ENCODE measurements around the gene MANBA.

MANBA gene

DNA sequence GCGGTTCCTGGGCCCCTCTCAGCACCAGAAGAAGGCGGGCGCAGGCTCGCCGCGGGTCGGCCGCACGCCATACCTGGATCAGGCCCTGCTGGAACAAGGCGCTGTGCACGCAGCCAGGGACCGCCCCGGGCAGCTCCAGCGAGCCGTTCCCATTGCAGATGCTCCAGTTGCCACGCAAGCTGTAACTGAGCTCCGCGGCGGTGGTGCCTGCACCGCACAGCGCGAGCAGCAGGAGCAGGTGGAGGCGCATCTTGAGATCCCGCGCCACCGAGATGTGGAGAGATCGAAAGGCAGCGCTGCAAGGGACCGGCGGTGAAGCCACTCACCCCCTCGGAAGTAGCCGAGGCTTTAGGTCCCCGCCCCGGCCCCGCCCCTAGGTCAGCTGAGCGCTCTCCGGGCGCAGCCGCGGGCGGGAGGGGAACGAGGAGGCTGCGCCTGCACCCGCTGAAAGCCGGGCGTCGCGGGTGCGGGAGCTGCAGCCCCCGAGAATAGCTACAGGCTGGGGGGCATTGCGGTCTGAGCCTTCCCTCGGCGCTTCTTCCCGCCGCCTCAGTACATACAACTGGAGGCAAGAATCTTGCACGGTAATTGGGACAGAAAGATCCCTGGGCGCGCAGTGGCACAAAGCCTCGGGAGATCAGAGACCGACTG, at the start of gene MANBA:
TSS of gene MANBA (minus strand) at position 324 of the 651 bp plus-strand sequence. CDS start at position 250, 74 bp downstream.
- DNase-seq: peak; percentile 85

DNA sequence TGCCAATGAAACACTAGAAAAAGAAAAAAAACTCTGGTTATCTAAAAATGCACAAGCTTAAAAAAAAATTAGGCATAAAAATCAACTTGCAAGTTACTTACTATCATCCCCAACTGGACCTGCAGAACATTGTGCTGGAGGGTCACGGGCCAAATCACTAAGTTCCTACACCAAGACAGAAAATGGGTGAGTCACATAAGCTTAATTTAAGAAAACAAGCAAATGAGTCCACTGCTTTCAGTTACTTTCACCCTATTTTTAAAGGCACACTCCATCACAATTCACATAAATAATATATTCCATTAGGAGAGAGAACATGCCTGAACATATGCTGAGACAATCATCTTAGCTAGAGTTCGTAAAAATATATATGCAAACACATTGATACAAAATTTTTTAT, 48.9 kb upstream of the MANBA start:
- DNase-seq: no peak

DNA sequence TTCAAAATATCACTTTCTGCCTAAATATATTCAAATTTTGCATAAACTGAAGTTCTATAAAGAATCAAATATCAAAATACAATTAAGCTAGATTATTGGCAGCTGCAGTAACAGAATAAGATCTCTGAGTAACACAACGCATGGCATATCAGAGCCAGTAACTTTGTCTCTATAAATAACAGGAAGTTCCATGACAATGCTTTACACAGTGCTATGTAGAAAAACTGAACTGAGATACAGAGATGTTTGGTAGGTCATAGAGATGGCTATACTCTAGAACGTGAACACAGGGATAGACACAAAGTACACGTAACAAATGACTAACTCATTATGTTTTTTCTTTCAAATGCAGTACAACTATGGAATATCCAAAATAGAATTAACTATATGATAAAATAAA, 48.4 kb upstream of the MANBA start:
- no peak for DNase-seq

DNA sequence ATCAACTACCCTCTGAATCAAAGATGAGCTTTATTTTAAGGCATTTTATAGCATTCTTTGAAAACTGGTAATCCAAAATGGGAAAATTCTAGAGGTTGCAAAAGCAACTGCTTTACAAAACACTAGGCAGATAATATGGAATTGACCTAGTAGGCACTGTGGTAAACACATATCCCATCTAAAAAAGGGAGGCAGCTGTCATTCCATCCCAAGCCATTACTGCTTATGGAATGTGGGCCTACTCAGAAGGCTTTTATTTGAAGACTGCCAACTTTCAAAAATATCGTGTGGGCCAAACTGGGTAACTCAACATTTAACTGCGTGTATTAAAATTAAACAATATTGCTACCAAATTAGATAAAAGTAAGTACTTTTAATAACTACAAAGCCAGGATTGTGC, 47.2 kb upstream of the MANBA start:
- DNase-seq: no peak

DNA sequence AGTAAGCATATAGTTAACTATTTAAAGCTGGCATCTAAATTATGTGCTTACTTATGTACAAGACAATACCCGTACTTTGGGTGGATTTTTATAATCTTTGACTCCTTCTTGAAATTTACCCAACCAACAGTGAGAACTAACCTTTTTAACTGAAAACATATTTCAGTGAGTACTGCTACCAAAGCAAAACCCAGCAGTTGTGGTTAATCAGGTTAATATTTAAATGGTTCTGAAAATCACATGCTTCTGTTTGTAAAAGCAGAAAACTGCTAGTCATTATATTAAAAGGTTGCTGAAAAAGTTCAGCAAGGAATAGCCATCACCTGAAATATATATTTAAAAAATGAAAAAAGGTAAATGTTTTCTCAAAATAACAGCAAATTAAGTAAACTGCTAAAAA, 46.6 kb upstream of the MANBA start:
- DNase-seq: no peak

DNA sequence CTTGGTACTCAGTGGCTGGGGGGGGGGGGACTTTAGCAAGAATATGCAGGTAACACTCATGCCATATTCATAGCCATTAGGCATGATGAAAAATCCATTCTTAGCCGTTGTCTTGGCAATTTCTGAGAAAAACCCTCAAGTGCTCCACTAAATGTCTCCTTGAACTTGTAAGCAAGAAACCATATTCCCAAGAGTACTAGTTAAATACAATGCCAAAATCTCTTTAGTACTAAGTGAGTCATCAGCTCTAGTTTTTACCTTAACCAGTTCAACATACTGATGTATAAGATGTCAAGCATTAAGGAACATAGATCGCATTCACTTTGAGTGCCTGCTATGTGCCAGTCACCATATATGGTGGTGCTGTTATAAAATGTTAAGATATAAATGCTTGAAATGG, 39.0 kb upstream of the MANBA start:
- no peak for DNase-seq

DNA sequence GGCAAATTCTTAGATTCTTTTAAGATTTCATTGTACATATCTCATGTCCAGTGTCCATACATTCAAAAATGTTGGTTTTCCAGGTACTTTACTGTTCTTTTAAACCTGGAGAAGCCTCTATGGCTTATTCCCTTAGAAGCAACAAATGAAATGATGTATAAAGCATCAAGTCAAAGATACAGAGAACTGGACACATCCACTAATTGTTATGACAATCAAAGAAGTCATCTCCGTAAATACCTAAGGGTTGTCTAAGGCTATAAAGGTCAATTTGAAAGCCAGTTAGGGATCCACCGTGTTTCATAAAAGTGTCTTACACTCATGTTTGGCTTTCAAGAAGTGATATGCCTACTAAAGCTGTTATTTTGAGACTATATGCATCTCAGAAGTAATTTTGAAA, 34.2 kb upstream of the MANBA start:
- no peak for DNase-seq

DNA sequence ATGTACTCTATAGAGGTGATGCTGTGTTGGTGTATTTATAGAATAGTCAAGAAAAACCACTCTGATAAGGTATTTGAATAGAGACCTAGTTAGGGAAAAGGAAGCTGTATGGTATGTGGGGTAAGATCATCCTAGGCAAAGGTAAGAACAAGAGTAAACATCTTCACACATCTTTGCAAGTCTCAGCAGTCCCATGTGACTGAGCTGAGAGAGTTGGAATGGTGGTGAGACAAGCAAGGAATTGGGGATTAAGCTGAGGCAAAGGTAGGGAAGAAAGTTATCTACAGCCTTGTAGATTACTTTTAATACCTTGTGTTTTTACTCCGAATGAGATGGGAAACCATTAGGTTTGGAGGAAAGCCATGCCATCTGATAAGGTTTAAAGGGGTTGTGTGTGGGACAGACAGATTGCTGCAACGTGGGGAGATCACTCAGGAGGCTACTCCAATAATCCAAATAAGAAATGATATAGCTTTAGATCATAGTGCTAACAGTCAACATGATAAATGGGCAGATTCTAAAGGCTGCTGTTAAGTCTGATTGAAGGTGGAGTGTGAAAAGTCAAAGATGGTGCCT, 31.7 kb upstream of the MANBA start:
- DNase-seq: no peak

DNA sequence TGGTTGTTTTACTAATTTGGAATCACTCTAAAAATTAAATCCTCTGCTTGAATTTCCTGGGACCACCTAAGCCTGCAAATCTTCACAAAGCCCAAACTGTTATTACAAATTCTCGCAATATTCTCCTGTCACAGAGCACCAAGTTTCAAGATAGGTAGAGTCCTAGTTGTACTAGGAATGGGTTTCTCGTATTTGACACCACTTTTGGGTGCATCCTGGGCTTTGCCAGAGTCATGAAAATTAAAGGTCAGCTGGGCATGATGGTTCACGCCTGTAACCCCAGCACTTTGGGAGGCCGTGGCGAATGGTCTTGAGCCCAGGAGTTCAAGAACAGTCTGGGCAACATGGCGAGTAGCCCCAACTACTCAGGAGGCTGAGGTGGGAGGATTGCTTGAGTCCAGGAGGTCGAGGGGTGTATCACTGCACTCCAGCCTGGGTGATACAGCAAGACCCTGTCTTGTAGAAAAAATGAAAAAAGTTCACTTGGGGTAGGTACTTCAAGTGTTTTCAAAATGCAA, 30.6 kb upstream of the MANBA start:
- no peak for DNase-seq

DNA sequence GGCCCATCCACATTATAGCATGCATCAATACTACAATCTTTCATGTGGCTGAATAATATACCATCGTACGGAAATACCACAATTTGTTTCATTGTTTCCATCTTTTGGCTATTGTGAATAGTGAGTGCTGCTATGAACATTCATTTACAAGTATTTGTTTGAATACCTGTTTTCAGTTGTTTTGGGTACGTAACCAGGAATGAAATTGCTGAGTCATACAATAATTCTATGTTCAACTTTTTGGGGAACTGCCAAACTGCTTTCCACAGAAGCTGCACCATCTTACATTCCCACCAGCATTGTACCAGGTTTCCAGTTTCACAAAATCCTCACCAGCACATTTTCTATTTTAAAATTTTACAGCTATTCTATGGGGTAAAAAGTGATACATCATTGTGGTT, 28.5 kb upstream of the MANBA start:
- no peak for DNase-seq

DNA sequence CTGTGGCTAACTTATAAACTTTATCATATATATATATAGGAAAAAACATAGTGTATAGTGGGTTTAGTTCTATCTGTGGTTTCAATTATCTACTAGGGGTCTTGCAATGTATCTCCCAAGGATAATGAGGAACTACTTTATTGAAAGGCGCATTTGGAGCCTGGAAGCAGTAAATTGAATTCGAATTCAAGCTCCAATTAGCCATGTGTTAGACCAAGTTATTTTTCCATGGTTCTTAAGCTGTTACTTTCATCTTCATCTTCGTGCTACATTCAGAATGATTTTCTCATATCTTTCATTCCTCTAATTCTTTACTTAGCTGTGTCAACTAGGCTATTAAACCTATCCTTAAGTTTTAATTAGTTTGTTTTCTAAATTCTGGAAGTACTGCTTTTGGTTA, 27.2 kb upstream of the MANBA start:
- DNase-seq: no peak

DNA sequence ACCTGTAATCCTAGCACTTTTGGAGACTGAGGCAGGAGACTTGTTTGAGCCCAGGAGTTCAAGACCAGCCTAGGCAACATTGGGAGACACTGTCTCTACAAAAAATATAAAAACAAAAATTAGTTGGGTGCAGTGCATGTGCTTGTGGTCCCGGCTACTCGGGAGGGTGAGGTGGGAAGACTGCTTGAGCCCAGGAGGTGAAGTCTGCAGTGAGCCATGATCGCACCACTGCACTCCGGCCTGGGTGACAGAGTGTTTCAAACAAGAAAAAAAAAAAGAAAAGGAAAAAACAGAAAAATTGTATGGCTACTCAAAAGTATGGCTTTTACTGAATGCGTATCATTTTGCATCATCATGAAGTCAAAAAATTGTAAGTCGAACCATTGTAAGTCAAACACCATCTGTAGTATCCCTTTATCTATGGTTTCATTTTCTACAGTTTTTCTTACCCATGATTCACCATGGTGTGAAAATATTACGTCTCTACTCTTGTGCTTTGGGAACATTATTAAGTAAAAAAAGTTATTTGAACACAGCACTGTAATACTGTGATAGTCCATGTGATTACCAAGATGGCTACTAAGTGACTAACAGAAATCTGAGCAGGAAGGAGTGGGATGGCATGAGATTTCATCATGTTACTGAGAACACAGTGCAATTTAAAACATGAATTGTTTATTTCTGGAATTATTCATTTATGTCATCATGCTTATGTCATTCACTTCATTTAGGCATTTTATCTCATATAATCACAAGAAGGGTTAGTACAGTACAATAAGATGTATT, 26.5 kb upstream of the MANBA start:
- no peak for DNase-seq

DNA sequence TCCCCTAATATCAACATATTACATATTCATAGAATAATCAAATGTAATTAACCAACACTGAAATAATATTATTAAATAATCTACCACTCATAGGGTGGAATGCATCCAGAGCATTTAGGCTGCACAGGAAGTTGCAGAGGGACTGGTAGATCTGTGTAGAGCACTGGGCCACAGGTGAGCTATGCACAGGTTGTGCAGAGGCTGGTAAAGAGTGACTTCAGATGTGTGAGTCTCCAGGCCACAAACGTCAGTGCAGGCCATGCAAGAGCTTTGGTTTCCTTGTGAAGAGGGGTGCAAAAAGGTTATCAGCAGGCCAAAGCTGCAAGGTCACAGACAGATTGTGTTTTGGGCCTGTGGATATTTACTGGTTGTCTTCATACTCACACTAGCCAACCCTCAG, 25.5 kb upstream of the MANBA start:
- no peak for DNase-seq

DNA sequence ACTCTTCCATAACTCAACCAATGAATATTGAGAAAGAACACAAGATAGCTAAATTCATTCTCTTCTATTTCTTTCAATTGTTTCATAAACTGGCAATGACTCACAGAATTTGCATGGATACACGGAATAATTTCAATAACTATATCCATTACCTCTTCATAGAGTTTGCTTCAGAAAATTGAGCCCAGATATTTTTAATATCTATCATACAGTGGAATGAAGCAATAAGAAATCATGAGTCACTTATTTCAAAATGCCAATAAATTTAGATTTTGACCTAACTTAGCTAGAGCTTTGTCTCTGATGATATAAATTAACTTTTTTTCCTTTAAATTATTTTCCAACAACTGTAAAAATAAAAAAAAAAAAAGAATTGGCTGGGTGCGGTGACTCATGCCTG, 22.2 kb upstream of the MANBA start:
- DNase-seq: no peak

DNA sequence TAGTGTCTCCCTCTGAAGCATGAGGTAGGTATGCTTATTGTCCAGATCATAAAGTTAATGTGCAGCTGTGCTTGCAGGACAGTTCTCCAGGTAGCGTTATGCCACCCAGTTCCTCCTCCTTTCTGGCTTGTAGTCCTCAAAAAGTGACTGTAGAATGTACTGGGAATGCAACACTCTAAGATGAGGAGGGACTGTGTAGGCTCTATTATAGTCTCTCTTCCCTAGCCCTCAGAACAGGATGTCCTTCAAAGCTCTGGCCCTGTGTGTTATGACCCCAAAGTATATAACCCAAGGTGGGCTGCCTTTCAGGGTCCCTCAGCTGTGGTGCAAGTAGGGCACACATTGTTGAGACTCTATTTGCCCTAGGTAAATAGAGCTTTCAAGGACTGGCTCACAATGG, 20.8 kb upstream of the MANBA start:
- no peak for DNase-seq

DNA sequence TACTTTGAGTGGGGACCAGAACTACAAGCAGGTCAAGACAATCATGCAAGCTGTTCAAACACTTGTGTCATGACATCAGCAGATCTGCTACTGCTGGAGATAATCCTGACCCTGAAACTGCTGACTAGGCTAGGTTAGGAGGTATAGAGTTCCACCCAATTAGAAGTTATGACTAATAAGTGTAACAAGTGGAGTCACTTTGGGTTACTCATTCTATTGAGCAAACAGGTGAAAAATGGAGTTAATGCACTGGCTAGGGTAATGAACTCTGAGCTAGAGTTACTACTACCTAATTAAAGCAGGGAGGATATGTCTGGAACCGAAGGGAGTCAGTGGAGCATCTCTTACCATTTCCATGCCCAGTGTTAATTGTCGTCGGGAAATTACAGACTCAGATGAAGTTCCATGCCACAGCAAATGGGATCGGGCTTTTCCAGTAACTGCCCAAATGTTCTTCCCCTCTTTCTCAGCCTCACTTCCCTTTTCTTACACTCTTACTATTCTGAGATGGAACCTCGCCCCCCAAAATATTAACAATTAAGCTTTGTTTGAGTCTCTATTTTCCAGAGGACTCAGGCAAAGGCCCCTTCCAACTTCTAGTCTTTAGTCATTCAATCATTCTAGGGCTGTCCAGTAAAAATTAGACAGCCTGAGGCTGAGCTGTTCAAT, 19.8 kb upstream of the MANBA start:
- no peak for DNase-seq

DNA sequence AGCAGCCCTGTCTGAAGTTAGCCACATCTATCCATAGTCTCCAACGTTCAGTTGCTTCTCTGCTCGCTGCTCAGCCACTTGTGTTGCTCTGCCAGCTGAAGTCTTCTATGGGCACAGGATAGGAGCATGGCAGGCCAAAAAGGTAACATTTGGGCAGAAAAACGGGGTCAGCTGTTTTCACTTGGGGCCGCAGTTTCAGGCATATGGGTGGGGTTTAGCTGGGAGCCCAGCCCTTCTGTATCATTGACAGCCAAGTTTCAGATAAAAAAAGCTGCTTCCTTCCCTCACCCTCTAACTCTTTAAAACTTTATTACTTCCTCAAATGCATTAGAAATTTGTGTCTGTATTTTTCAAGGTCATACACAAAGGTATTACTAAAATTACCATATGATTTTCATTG, 18.4 kb upstream of the MANBA start:
- DNase-seq: no peak

DNA sequence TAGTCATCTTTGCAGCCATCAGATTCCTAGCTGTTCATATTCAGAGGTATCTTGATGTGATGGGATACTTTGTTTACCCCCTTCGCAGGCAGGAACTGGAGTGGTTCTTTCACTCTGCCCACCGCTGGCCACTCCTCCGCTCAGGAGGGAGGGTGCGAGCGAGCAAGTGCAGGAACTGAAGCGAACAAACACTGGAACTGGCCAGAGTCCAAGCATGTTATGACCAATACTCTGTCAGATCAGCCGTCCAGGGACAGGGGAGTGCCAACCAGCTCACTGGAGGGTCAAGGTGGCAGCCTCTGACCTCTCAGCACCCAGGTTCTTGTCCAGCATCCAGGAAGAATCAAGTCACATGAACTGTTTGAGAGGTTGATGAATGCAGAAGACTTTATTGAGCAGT, 18.0 kb upstream of the MANBA start:
- no peak for DNase-seq

DNA sequence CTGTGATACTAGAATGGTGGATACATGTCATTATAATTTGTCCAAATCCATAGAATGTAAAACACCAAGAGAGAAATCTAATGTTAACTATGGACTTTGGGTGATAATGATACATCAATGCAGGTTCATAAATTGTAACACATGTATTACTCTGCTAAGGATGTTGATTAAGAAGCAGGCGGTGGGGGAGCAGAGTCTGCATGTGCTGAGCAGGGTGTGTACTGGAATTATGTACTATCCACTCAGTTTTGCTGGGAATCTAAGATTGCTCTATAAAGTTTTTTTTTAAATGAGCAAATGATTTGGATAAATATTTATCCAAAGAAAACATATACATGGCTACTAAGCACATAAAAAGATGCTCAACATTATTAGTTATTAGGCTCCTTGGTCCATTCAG, 15.0 kb upstream of the MANBA start:
- no peak for DNase-seq

DNA sequence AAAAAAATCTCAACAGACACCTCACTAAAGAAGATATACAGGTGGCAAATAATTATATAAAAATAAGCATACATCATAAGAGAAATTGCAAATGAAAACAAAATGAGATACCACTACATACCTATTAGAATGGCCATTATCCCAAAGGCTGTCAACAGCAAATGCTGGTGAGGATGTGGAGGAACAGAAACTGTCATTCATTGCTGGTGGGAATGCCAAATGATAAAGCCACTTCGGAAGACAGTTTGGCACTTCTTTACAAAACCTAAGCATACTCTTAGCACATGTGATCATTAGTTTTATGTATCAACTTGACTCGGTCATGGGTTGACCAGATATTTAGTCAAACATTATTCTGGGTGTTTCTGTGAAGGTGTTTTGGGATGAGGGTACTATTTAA, 13.5 kb upstream of the MANBA start:
- no peak for DNase-seq

DNA sequence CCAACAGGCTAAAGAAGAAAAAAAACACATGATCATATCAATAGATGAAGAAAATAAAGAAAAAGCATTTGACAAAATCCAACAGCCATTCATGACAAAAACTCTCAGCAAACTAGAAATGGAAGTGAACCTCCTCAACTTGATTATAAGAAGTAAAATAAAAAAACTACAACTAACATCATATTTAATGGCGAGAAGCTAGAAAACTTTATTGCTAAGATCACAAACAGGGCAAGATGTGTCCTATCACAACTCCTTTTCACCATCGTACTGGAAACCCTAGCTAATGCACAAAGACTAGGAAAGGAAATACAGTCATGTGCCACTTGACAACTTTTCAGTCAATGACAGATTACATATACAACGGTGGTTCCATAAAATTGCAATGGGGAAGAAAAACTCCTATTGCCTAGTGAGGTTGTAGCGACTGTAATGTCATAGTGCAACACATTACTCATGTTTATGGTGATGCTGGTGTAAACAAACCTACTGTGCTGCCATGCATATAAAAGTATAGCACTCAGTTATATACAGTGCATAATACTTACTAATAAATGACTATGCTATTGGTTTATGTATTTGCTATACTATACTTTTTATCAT, 12.1 kb upstream of the MANBA start:
- no peak for DNase-seq

DNA sequence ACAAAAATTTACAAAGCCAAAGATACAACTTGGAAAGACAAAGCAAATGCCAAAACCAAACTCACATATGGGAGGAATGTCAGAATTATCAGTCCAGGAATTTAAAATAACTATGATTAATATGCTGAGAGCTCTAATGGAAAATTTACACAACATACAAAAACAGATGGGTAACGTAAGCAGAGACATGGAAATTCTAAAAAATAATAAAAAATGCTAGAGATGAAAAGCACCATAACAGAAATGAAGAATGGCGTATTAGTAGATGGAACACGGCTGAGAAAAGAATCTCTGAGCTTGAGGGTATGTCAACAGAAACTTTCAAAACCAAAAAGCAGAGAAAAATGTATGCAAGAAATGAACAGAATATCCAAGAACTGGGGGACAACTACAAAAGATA, 4.1 kb upstream of the MANBA start:
- no peak for DNase-seq

DNA sequence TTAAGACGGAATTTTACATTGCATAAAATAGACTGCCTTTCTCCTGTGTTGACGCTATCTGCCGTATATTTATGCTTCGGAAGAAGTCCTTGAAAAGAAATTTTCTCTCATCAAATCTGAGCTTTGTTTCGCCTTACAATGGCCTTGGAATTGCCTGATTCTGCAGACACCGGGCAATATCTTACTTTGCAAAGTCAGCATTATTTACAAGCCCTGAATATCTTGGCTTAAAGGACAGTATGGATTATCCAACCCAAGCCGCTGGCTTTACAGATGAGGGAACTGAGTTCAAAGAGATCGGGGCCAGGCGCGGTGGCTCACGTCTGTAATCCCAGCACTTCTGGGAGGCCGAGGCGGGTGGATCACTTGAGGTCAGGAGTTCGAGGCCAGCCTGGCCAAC, 1.1 kb upstream of the MANBA start:
- DNase-seq: no peak
